NCI-H2107 treated with DMSO at 0.1 percent for 48 hours (cell line): Measurements from ENCODE around the gene NCOA7.
"Not testable (repeated sequence)": the region's sequence is repeated elsewhere in the genome, so short reads cannot be mapped to it uniquely, and the experiment has no call there.

Experiments used
- DNase-seq: peaks from one replicate; lab custom pipeline; 2025; ENCODE audit not compliant: unreplicated experiment; lab: John Stamatoyannopoulos, UW

Gene NCOA7

GRCh38 chr6:125791151-125791819, 525 bp downstream of the NCOA7 start:
- DNase-seq: peak; percentile 67

DNA sequence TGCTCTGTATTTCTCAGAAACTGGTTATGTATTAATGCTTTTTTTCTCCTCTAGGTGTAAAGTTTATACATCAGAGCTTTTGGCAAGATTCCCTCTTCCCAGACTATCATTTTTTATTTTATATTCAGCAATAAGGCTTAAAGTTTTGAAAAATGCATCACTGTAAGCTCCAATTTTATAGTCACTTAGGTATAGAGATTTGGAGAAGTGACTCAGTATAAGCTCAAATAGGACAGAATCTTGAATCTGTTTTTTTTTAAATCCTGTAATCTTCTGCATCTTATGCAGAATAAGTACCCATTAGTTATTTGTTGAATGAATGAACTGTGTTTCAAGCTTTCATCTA, 1.0 kb downstream of the NCOA7 start:
- DNase-seq: no peak

- no peak for DNase-seq
Measured at GRCh38 chr6:125792172-125792571, 1.4 kb downstream of the NCOA7 start.

GRCh38 chr6:125792680-125793079, 1.9 kb downstream of the NCOA7 start:
- no peak for DNase-seq

DNA sequence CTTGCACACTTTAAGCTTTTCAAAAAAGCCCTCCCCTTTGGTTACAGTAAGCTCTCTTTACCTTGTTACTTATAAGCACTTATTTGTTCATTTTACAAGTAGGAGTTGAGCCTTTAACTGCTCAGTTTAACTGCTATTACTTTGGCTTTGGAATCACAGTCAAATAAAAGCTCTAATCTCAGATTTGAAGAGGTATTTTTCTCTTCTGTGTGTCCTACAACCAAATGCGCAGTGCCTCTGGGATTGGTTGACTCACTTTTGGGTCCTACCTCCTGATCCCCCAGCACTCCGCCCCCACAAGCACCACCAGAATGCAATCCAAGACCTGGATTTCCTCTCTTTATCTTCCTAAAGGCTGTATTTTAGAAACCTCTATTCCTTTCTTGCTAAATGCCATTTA, 2.5 kb downstream of the NCOA7 start:
- no peak for DNase-seq

DNA sequence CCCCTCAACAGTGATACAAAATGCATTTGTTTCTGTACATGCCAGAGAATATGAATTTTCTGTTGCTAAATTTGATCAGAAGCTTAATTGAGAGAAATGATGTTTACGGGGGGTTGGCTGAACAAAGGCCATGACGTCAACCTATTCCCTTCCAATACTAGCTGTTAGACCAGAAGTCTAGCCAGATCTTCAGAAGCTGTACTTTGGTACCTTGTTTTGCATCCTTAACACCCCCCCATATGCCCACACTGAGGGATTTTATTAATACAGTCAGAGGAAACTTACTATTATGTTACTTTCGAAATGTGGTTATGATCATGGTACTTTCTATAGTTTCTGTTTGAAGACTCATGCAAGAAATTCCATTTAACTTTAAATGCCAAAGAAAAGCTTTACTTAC, 3.1 kb downstream of the NCOA7 start:
- DNase-seq: no peak

GRCh38 chr6:125794342-125795137, 3.8 kb downstream of the NCOA7 start:
- DNase-seq: no peak

DNA sequence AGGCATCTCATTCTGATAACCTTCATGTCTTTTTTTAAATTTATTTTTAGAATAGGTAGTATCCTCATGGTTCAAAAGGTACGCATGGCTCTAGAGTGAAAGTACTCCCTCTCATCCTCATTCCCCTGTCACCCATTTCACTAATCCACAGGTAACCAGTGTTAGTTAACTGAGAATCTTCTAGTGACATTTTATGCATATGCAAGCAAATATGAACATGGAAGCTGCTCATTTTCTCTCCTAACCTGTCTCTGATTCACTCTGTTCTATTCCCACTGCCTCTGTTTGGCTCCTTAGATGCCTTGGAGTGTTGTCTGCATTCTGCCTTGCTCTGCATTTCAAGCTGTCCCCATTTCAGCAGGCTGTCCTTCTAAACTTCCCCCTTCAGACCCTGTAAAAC, 4.5 kb downstream of the NCOA7 start:
- DNase-seq: no peak

GRCh38 chr6:125797120-125797885, 6.5 kb downstream of the NCOA7 start:
- no peak for DNase-seq

- no peak for DNase-seq
Measured at GRCh38 chr6:125797886-125798444, 7.2 kb downstream of the NCOA7 start.

- no peak for DNase-seq
Measured at GRCh38 chr6:125798734-125799508, 8.2 kb downstream of the NCOA7 start.

- DNase-seq: no peak
Measured at GRCh38 chr6:125802383-125802782, 11.6 kb downstream of the NCOA7 start.

- peak; percentile 34 for DNase-seq
Measured at GRCh38 chr6:125802943-125803377, 12.2 kb downstream of the NCOA7 start.

GRCh38 chr6:125804264-125804663, 13.5 kb downstream of the NCOA7 start:
- DNase-seq: no peak

GRCh38 chr6:125804866-125805425, 14.2 kb downstream of the NCOA7 start:
- not testable (repeated sequence) for DNase-seq

DNA sequence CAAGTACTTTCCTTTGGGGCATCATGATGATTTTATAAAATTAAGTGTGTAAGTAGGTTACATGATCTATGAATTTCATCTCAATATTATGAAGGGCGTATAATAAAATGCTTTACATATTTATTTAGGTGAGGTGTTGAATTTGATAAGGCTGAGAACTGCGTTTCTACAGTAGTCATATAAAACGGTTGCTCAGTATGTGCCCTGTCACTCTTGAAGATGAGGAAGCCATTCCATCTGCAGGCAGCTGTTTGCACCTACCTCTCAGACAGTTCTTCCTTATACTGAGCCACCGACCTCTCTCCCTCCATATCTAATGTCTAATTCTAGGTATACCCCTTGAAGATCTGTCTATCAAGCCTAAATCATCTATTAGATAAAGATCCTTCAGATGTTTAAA, 16.1 kb downstream of the NCOA7 start:
- no peak for DNase-seq

DNA sequence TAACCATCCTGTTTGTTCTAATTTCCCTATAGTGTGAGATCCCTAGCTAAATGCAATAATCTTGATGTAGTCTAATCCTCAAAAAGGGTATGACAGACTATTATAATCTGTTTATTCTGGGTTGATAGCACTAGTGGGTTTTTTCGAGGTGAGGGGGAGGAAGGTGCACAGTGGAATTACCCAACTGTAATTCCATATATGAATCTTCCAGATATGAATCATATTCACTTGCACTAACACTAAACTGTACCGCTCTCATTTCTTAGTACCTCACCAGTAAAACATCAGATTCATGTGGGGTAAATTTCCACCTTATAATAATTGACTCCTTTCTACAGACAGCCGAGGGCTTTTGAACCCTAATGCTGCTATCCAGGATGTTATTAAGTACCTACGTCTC, 16.5 kb downstream of the NCOA7 start:
- DNase-seq: no peak

DNA sequence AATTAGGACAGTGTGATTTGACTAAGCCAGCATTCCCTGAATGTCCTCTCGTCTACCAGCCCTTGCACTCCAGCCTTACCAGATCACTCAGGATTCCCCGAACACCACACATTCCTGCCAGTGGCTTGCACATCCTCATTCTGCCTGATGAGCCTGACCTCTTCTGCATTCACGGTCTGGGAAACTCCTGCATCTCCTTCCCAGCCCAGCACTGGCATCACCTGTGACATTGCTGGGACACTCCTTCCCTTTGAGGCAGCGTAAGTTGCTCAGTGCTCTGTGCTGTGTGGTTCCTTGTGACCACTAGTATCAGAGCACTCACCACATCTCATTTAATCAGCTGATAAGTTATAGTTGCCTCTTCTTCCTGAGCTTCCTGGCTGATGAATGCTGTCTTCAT, 17.3 kb downstream of the NCOA7 start:
- no peak for DNase-seq

GRCh38 chr6:125808591-125808990, 17.8 kb downstream of the NCOA7 start:
- no peak for DNase-seq

- DNase-seq: no peak
Measured at GRCh38 chr6:125809570-125810170, 18.9 kb downstream of the NCOA7 start.
